Measurements from ENCODE around the gene DNAH7.

DNAH7 gene

DNA sequence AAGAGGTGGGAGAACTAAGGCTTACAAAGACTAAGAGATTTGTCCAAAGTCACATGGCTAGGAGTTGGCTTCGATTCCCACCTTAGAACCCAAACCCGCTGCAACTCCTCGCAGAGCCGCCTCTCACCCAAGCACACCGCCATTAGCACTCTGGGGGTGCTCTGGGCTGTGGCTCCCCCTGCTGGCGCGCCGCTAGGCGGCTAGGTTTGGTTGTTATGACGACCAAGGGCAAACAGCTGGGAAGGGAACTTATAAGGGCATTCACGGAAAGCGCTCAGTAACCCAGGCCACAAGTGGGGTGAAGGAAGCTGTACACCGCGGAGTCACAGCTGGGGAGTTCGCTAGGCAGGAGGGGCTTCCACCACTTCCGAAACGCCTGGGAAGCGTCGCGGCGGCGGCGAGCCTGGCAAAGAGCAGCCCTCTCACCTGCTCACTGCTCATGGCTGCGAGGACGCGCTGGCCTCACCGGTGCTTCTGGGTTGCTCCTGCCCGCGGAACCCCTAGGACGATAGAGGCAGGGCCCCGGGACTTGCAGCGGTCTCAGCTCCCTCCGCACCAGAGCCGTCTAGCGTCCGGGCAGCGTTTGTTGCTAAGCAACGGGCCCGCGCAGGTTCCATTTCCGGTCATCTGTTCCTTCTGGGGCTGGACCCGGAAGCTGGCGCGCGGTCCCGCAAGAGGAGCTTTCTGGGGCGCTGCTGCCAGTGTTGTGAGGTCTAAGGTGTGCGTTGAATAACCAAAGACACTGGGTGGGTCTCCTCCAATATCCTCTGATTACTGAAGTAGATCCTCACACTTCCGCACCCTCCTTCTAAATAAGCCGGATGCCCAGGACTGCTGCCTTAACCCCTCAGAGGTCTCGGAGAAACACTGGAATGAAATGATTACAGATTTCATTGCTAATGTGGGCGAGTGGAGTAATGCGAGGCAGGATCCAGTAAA lies at the start of gene DNAH7:
DNAH7 (minus strand) TSS at position 567 of the 939 bp plus-strand sequence; CDS start at position 441, 126 bp downstream.
- in situ Hi-C loops (cut with HindIII; ENCODE audit: low sequenced_read_pairs): no loop called here

DNA sequence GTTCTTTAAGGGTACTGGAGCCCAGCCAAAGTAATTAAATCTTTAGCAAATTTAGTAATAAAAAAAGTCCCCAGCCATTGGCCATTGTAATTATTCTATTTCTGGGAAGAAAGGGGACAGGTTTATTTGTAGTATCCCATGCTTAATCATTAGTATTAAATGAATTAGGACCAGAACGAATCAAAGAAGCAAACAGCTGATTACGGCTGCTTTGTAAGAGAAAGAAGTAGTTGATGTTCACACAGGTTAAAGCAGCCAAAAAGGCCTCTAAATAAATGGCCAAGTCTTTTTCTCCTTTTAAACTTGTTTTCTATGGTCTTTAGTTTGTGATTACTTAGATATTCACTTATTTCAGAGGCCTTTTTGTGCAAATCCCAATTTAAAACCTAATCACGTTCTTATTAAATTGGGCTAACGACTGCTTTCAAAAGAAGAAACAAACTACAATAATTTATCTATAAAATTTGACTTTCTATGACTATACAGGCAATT lies 48.6 kb upstream of the DNAH7 start:
- in situ Hi-C loops (cut with HindIII; ENCODE audit: low sequenced_read_pairs): no loop called here

- in situ Hi-C loops (cut with HindIII; ENCODE audit: low sequenced_read_pairs): no loop called here
Observed at GRCh38 chr2:196113061-196113974, 44.7 kb upstream of the DNAH7 start.

DNA sequence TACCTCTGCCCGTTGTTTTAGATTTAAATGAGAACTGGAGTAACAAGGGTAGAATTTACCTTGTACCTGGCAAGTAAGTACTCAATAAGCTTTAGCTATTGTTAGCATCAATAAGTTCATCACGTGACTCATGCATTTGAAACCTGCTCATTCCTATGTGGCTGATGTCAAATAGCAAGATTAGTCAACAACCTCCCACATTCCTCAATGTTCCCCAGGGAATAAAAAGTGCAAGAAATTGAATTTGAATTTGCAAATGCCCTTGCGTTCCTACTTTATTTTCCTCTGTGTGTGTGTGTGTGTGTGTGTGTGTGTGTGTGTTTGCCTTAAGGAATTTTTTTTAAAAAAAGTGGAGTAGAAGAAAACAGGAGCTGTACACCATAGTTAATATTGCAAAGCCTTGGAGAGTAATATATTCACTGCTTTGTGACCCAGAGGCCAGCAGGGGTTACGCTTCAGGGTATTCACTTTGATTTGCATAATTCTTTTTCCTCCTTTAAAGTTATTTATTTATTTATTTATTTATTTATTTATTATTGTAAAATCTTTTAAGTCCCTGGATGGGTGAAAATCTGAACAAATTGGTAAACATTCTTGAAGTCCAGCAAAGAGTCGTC lies 43.9 kb upstream of the DNAH7 start:
- in situ Hi-C loops (cut with HindIII; ENCODE audit: low sequenced_read_pairs): no loop called here

DNA sequence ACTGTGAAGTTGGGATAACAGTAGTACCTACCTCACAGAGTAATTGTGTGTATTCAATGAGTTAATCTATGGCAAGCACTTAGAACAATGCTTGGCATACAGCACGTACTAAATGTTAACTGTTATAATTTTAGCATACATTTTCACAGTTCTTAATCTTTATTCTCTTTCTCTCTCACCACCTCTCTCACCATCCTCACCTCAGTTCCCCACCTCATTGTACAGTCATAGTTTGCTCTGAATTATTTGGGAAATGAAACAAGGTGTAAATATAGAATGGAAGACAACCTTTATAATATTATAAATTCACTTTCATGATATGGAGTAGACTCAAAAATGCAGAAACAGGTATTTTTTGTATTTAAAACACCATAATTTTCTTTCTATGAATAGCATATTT lies 40.0 kb upstream of the DNAH7 start:
- in situ Hi-C loops (cut with HindIII; ENCODE audit: low sequenced_read_pairs): no loop called here

- in situ Hi-C loops (cut with HindIII; ENCODE audit: low sequenced_read_pairs): no loop called here
Observed at GRCh38 chr2:196105951-196106350, 37.3 kb upstream of the DNAH7 start.

DNA sequence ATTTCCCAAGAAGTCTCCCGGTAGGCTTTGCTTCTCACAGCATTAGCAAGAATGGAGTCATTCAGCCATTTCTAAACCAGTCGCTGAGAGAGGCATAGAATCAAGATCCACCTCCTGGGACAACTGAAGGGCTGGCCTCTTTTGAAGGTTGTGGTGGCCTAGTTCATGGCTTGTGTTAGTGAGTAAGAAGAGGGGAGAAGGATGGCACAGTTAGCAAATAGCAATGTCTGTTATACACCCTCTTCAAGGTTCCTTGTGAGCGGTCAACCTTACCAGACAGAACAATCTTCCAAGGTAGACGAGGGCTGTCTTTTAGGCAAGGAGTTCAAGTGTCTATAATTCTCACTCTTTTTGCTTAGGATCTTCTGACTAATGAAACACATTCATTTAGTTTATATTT lies 35.4 kb upstream of the DNAH7 start:
- in situ Hi-C loops (cut with HindIII; ENCODE audit: low sequenced_read_pairs): no loop called here

GRCh38 chr2:196103626-196104025 lies 35.0 kb upstream of the DNAH7 start:
- in situ Hi-C loops (cut with HindIII; ENCODE audit: low sequenced_read_pairs): no loop called here

DNA sequence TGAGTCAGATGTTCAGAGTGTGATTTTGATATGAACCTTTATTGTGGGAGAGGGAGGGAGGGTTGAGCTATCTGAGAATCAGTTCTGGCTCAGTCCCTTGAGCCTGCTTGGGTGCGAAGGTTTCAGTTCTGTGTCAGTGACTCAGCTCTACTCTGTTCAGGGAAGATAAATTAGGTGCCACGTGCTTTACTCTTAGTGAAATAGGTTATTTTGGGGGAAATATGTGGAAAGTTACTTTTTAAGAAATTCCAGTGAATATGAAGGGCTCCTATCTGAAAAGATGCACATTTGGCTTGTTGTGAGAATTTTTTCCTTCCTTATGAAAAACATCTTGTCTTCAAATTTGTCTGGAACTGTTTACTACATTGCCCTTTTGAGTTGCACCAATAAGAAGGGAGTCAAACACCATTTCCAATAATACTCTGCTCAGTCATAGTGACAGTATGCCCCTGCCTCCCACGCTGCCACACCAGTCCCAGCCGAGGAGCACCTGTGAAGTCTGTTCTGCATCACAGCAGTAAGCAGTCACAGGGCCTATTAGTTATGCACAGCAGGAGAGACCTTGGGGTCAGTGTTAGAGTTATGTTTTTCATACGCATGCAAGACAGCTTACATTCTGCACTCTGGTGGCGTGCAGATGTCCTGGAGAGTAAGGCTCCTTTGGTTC lies 32.8 kb upstream of the DNAH7 start:
- in situ Hi-C loops (cut with HindIII; ENCODE audit: low sequenced_read_pairs): no loop called here

DNA sequence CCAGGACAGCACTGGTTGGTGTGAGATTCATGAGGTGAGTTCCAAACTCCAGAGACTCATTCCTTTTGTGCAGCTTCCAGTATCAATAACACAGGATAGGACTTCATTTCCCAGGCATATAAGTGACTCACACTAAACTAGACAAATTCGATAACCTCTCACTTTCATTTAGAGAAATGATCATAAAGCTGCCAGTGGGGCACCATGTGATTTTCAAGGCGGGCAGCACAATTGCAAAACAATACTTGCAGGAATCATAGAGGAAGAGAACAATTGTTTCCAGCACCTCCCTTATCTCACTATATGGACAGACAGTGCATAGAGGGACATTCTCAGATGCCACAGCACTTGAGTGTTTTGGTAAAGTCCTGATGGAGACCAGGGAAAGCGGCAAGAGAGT lies 31.3 kb upstream of the DNAH7 start:
- in situ Hi-C loops (cut with HindIII; ENCODE audit: low sequenced_read_pairs): no loop called here

- in situ Hi-C loops (cut with HindIII; ENCODE audit: low sequenced_read_pairs): no loop called here
Observed at GRCh38 chr2:196097864-196098660, 29.4 kb upstream of the DNAH7 start.

DNA sequence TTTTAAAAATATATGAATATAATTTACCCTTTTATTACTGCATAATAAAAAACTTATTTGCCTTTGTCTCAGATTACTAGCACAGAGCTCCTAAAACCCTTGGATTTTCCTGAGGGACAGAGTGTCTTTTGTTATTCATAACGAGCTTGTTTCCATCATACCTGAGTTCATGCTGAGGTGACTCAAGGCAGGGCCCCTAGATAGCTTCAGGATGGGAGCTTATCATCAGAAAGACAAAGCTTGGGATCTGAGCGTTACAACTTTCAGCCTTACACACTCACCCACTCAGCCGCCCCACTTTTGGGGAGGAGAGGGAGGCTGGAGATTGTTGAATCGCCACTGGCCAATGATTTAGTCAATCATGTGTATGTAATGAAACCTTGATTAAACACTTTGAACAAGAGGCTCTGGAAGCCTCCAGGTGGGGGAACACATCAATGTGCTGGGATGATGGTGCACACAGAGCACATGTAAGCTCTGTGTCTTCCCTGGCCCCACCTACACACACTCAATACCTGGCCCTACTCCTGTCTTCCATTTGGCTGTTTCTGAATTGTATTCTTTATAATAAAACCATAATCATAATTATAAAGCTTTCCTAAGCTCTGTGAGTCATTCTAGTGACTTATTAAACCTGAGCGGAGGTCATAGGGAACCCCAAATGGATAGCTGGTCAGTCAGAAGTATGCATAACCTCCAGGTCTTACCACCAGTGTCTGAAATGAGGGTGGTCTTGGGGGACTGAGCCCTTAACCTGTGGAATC lies 28.5 kb upstream of the DNAH7 start:
- in situ Hi-C loops (cut with HindIII; ENCODE audit: low sequenced_read_pairs): no loop called here

GRCh38 chr2:196096264-196096663 lies 27.6 kb upstream of the DNAH7 start:
- in situ Hi-C loops (cut with HindIII; ENCODE audit: low sequenced_read_pairs): no loop called here

DNA sequence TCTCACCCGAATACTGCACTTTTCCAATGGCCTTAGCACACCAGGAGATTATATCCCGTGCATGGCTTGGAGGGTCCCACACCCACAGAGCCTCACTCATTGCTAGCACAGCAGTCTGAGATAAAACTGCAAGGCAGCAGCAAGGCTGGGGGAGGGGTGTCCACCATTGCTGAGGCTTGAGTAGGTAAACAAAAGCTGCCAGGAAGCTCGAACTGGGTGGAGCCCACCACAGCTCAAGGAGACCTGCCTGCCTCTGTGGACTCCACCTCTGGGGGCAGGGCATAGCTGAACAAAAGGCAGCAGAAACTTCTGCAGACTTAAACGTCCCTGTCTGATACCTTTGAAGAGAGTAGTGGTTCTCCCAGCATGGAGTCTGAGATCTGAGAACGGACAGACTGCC lies 20.8 kb upstream of the DNAH7 start:
- in situ Hi-C loops (cut with HindIII; ENCODE audit: low sequenced_read_pairs): loop anchor here (5.0 kb wide), 2 partner anchors 43 to 188 kb away; no protein-coding TSS in a partner anchor

- in situ Hi-C loops (cut with HindIII; ENCODE audit: low sequenced_read_pairs): loop anchor here (5.0 kb wide), 2 partner anchors 44 to 189 kb away; no protein-coding TSS in a partner anchor
Observed at GRCh38 chr2:196088203-196088602, 19.6 kb upstream of the DNAH7 start.

- in situ Hi-C loops (cut with HindIII; ENCODE audit: low sequenced_read_pairs): loop anchor here (5.0 kb wide), 2 partner anchors 46 to 191 kb away; no protein-coding TSS in a partner anchor
Observed at GRCh38 chr2:196086517-196087368, 18.1 kb upstream of the DNAH7 start.

DNA sequence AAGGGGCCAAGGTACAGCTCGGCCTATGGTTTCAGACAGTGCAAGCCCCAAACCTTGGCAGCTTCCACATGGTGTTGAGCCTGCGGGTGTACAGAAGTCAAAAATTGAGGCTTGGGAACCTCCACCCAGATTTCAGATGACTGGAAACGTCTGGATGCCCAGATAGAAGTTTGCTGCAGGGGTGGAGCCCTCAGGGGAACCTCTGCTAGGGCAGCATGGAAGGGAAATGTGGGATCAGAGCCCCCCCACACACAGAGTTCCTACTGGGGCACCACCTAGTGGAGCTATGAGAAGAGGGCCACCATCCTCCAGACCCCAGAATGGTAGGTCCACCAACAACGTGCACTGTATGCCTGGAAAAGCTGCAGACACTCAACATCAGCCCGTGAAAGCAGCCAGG lies 15.0 kb upstream of the DNAH7 start:
- in situ Hi-C loops (cut with HindIII; ENCODE audit: low sequenced_read_pairs): no loop called here

DNA sequence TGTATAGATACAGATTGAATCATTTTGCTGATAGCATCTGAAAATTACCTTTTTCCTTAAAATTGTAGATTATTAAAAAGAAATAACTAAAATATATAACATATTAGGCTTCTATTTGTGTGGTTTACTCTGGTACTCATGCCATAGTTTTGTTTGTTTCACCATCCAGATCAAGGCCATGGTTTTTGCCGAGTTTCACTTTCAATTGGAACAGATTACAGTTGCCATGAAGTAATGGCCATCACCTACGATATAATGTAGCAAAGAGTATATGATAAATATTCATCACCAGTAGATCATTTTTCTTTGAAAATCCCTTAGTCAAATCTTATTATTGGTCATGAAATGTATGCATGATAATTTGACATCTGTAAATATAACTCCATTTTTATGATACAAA lies 11.9 kb upstream of the DNAH7 start:
- in situ Hi-C loops (cut with HindIII; ENCODE audit: low sequenced_read_pairs): no loop called here

Measured in endothelial cell of hepatic sinusoid (primary cell).